Liver (tissue), 9 donors: ENCODE results near the gene MEIOC. TPM values are rescaled to one million over a fixed set of nuclear protein-coding genes. Genes with fewer than 3 reads are reported as not detected.
"Not testable (repeated sequence)": the region's sequence is repeated elsewhere in the genome, so short reads cannot be mapped to it uniquely, and the experiment has no call there.

ENCODE experiments used
- DNase-seq: peaks from one replicate; pipeline ENCODE4 v3.0.0-alpha.2; 2017; ENCODE audit warnings: low spot score
- H3K27ac ChIP-seq, 2 donors: one replicate each; pipeline ENCODE4 v1.7.0; 2013; ENCODE audit warnings: inconsistent platforms in 2 of 2, low read length in 2 of 2, control low read depth in 1 of 2, low read depth in 1 of 2, mild to moderate bottlenecking in 1 of 2
- H3K27me3 ChIP-seq, 4 donors: one replicate each; pipeline versions ENCODE4 v1.6.1 to v1.7.0; 2013; ENCODE audit warnings: low read length in 3 of 4, inconsistent platforms in 1 of 4, mild to moderate bottlenecking in 1 of 4, moderate library complexity in 1 of 4; ENCODE audit not compliant: control insufficient read depth in 4 of 4, insufficient read depth in 4 of 4
- H3K36me3 ChIP-seq, 4 donors: one replicate each; pipeline versions ENCODE4 v1.6.1 to v1.7.0; 2013; ENCODE audit warnings: low read length in 3 of 4, mild to moderate bottlenecking in 3 of 4, low read depth in 1 of 4, moderate library complexity in 1 of 4; ENCODE audit not compliant: control insufficient read depth in 4 of 4, insufficient read depth in 3 of 4
- H3K4me1 ChIP-seq, 4 donors: one replicate each; pipeline versions ENCODE4 v1.6.1 to v1.7.0; 2013; ENCODE audit warnings: low read length in 3 of 4, mild to moderate bottlenecking in 3 of 4, moderate library complexity in 1 of 4; ENCODE audit not compliant: control insufficient read depth in 4 of 4, insufficient read depth in 4 of 4
- H3K4me3 ChIP-seq, 3 donors: one replicate each; pipeline versions ENCODE4 v1.6.1 to v1.7.0; 2013; ENCODE audit warnings: low read length in 3 of 3, control low read depth in 1 of 3, low read depth in 1 of 3, mild to moderate bottlenecking in 1 of 3
- H3K9ac ChIP-seq, 2 donors: one replicate each; pipeline ENCODE4 v1.7.0; 2013; ENCODE audit warnings: low read length in 2 of 2, mild to moderate bottlenecking in 2 of 2, moderate library complexity in 2 of 2, control low read depth in 1 of 2, low read depth in 1 of 2
- H3K9me3 ChIP-seq, 4 donors: one replicate each; pipeline versions ENCODE4 v1.6.1 to v1.7.0; 2013; ENCODE audit warnings: low read length in 3 of 4; ENCODE audit not compliant: control insufficient read depth in 4 of 4
- ATF3 ChIP-seq: IDR thresholded peaks from 2 replicates; pipeline ENCODE4 v1.6.1; 2016; ENCODE audit warnings: antibody characterized with exemption
- CTCF ChIP-seq: fragments of 150-350 bp; IDR thresholded peaks from 2 replicates; pipeline ENCODE4 v1.5.1; 2017; ENCODE audit warnings: improper control_type of control experiment, low read depth, low read length; ENCODE audit not compliant: missing input control
- EGR1 ChIP-seq, 2 donors: IDR thresholded peaks; 2 replicates each; pipeline ENCODE4 v1.6.1; 2016 to 2018; ENCODE audit warnings: antibody characterized with exemption in 2 of 2, low read depth in 2 of 2
- FOXA1 ChIP-seq: IDR thresholded peaks from 2 replicates; pipeline ENCODE4 v1.6.1; 2016; ENCODE audit warnings: antibody characterized with exemption
- FOXA2 ChIP-seq: IDR thresholded peaks from 2 replicates; pipeline ENCODE4 v1.6.1; 2016; ENCODE audit warnings: antibody characterized with exemption
- GABPA ChIP-seq, 2 donors: IDR thresholded peaks in 1 of 2; conservative IDR thresholded peaks in 1 of 2; 2 replicates each; pipeline ENCODE4 v1.6.1; 2016; ENCODE audit warnings: antibody characterized with exemption in 2 of 2, mild to moderate bottlenecking in 1 of 2, moderate library complexity in 1 of 2
- HNF4A ChIP-seq, 2 donors: conservative IDR thresholded peaks; 2 replicates each; pipeline ENCODE4 v1.6.1; 2016; ENCODE audit warnings: antibody characterized with exemption in 2 of 2, mild to moderate bottlenecking in 2 of 2
- HNF4G ChIP-seq: IDR thresholded peaks from 2 replicates; pipeline ENCODE4 v1.6.1; 2016; ENCODE audit warnings: antibody characterized with exemption
- JUND ChIP-seq, 2 donors: IDR thresholded peaks; 2 replicates each; pipeline ENCODE4 v1.6.1; 2016; ENCODE audit warnings: antibody characterized with exemption in 2 of 2
- NR2F2 ChIP-seq: IDR thresholded peaks from 2 replicates; pipeline ENCODE4 v1.6.1; 2016; ENCODE audit warnings: antibody characterized with exemption
- RAD21 ChIP-seq, 2 donors: IDR thresholded peaks; 2 replicates each; pipeline ENCODE4 v1.6.1; 2016; ENCODE audit warnings: antibody characterized with exemption in 2 of 2, mild to moderate bottlenecking in 2 of 2
- REST ChIP-seq: IDR thresholded peaks from 2 replicates; pipeline ENCODE4 v1.6.1; 2016; ENCODE audit warnings: antibody characterized with exemption, mild to moderate bottlenecking
- RXRA ChIP-seq, 2 donors: IDR thresholded peaks; 2 replicates each; pipeline ENCODE4 v1.6.1; 2017 to 2018; ENCODE audit warnings: antibody characterized with exemption in 2 of 2, mild to moderate bottlenecking in 1 of 2
- SP1 ChIP-seq: IDR thresholded peaks from 2 replicates; pipeline ENCODE4 v1.6.1; 2018; ENCODE audit warnings: antibody characterized with exemption, mild to moderate bottlenecking
- TAF1 ChIP-seq: conservative IDR thresholded peaks from 2 replicates; pipeline ENCODE4 v1.6.1; 2016; ENCODE audit warnings: antibody characterized with exemption, mild to moderate bottlenecking
- YY1 ChIP-seq: IDR thresholded peaks from 2 replicates; pipeline ENCODE4 v1.6.1; 2016; ENCODE audit warnings: antibody characterized with exemption, mild to moderate bottlenecking
- ZBTB33 ChIP-seq: IDR thresholded peaks from 2 replicates; pipeline ENCODE4 v1.6.1; 2016; ENCODE audit warnings: antibody characterized with exemption
- WGBS: extraction: QIAGEN DNeasy Blood & Tissue Kit; methylation state at CpG from one replicate; pipeline ENCODE4 v1.1.7; 2013; 5-methylcytosine and 5-hydroxymethylcytosine counted together
- polyA plus RNA-seq, 2 donors: library from polyadenylated mRNA; stranded (reverse) in 1 of 2; unstranded in 1 of 2; fragments of 200-250 nt in 1 of 2; fragments of >200 nt in 1 of 2; fragmentation: Nextera tagmentation in 1 of 2; extraction: Ambion mirVana in 1 of 2; gene quantifications; one replicate each; pipeline versions ENCODE4 v1.2.1 to v1.2.3, GENCODE V29; 2013 to 2015
- total RNA-seq, 2 donors: library from RNA; depleted of rRNA; stranded (reverse); fragments of >200 nt; gene quantifications; one replicate each; pipeline ENCODE4 v1.2.3, GENCODE V29; 2014
- donor health status: healthy.
- donor health status: healthy.
- donor health status: healthy.
- donor health status: healthy.
- donor health status: healthy.

MEIOC gene
- total and polyA plus RNA-seq, 4 donors: 0.31 TPM; not detected in 3

GRCh38 chr17:44690746-44691306 is 34.6 kb downstream of the MEIOC start:
- peaks cover 3 to 25% (median 20%) of the 10 kb centered on the region in 4 donors for H3K4me1 ChIP-seq
- not testable (repeated sequence) for DNase-seq, H3K4me3 ChIP-seq, H3K9ac ChIP-seq, H3K27ac ChIP-seq, H3K27me3 ChIP-seq, H3K36me3 ChIP-seq, H3K9me3 ChIP-seq
- TF ChIP-seq HNF4A (conservative IDR thresholded peaks at IDR 0.05) (peak in 1 of 2 donors; percentile 8), SP1 (peak; percentile 6), CTCF (peak; percentile 12)
- WGBS: 73% methylated on average over 21 of the region's 21 CpGs

- no peak for DNase-seq
- 73% methylated on average over 11 of the region's 11 CpGs for WGBS
- Histone ChIP-seq H3K27me3 (no peaks in the 10 kb centered on the region), H3K4me1 (peaks cover 3 to 20% (median 15%) of the 10 kb centered on the region in 4 donors), H3K9ac (no peak overlapping the region), H3K9me3 (no peaks in the 10 kb centered on the region), H3K4me3 (no peak overlapping the region), H3K36me3 (no peaks in the 10 kb centered on the region), H3K27ac (no peak overlapping the region)
- TF ChIP-seq REST (no peak), ATF3 (no peak), RXRA (IDR thresholded peaks at IDR 0.05) (no peak), FOXA1 (no peak), CTCF (no peak), TAF1 (no peak), RAD21 (IDR thresholded peaks at IDR 0.05) (no peak), JUND (IDR thresholded peaks at IDR 0.05) (no peak), EGR1 (IDR thresholded peaks at IDR 0.05; ENCODE audit: low read depth in 2 of 2) (no peak), HNF4A (conservative IDR thresholded peaks at IDR 0.05) (no peak), GABPA (IDR thresholded peaks at IDR 0.05 in 1 of 2, conservative IDR thresholded peaks at IDR 0.05 in 1 of 2) (no peak), HNF4G (no peak), FOXA2 (no peak), NR2F2 (no peak), ZBTB33 (no peak), YY1 (no peak), SP1 (no peak)
Measured at GRCh38 chr17:44693609-44694008, 37.3 kb downstream of the MEIOC start.

- not testable (repeated sequence) for H3K9me3 ChIP-seq, H3K4me3 ChIP-seq, H3K27ac ChIP-seq, H3K4me1 ChIP-seq, H3K9ac ChIP-seq, DNase-seq, H3K36me3 ChIP-seq, H3K27me3 ChIP-seq
- 91% methylated on average over 10 of the region's 10 CpGs for WGBS
Measured at GRCh38 chr17:44700288-44700687, 44.0 kb downstream of the MEIOC start.
